C4-2B (cell line): Measurements from ENCODE around the gene MEF2C.
"Not testable (repeated sequence)": the region's sequence is repeated elsewhere in the genome, so short reads cannot be mapped to it uniquely, and the experiment has no call there.

Experiments
- H3K27ac ChIP-seq: fragments of 450-650 bp; 2 replicates; pipeline ENCODE4 v1.5.1; 2017
- ZFX ChIP-seq: fragments of 450-650 bp; IDR thresholded peaks from 2 replicates; pipeline ENCODE4 v1.6.1; 2017
- TF ChIP-seq, protein P1 (sequence below): fragments of 450-650 bp; conservative IDR thresholded peaks from 2 replicates; pipeline ENCODE4 v1.5.1; 2017; ENCODE audit warnings: mild to moderate bottlenecking

Gene MEF2C

DNA sequence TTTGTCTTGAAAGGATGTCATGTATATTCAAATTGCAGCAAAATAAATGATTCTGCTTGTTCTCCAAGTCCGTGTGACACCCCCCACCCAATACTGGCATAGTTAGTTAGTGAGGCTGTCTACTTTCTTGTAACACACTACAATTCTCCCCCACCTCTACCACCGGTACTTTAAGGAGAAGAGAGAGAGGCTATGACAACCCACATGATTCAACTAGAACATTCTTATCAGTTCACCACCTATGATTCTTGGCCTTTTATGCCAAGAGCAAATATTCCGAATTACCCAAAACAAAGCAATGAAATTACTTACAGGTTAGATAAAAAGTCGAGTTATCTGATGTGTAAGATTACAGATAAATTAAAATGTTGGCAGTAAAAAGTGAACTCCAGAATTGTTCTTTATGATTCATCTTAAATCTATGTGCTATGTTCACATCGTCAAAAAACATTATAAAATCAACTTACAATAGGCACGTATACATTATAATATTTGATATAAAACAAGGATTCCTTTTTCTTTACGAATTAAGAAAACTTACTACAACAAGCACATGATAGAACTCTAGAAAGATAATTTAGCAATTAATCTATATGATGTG, 14.4 kb downstream of the MEF2C start:
- no peak for TF ChIP-seq ZFX
- TF ChIP-seq, protein P1, sequence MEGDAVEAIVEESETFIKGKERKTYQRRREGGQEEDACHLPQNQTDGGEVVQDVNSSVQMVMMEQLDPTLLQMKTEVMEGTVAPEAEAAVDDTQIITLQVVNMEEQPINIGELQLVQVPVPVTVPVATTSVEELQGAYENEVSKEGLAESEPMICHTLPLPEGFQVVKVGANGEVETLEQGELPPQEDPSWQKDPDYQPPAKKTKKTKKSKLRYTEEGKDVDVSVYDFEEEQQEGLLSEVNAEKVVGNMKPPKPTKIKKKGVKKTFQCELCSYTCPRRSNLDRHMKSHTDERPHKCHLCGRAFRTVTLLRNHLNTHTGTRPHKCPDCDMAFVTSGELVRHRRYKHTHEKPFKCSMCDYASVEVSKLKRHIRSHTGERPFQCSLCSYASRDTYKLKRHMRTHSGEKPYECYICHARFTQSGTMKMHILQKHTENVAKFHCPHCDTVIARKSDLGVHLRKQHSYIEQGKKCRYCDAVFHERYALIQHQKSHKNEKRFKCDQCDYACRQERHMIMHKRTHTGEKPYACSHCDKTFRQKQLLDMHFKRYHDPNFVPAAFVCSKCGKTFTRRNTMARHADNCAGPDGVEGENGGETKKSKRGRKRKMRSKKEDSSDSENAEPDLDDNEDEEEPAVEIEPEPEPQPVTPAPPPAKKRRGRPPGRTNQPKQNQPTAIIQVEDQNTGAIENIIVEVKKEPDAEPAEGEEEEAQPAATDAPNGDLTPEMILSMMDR: no peak
- no peak overlapping the region for H3K27ac ChIP-seq

DNA sequence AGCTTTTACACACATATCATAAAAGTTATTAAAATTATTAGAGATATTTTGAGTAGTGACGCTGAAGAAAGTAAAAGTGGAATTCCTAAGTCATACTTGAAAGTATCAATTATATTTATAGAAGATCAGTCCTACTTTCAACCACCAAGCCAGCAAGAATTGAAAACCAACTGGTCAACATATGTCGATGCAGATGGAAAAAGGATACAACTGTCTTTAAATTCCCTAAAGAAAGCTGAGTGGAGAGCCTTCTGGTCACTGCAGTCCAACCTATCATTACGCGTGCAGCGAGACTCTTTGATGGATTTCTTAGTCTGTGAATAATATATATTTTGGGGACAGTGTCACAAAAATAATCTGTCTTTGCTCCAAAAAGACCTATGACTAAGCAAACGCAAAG, 15.3 kb downstream of the MEF2C start:
- TF ChIP-seq, protein P1: no peak
- no peak for TF ChIP-seq ZFX
- H3K27ac ChIP-seq: no peak overlapping the region

DNA sequence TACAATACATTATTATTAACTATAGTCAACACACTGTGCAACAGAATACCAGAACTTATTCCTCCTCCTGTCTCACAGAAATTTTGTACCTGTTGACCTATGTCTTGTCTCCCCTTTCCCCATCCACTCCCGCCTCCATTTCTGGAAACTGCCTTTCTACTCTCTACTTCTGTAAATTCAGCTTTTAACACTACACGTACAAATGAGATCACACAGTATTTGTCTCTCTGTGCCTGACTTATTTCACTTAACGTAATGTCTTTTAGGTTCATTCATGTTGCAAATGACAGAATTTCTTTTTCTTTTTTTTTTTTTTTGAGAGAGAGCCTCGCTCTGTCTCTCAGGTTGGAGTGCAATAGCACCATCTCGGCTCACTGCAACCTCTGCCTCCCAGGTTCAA, 19.5 kb downstream of the MEF2C start:
- TF ChIP-seq, protein P1: no peak
- no peak for TF ChIP-seq ZFX
- H3K27ac ChIP-seq: no peak overlapping the region

DNA sequence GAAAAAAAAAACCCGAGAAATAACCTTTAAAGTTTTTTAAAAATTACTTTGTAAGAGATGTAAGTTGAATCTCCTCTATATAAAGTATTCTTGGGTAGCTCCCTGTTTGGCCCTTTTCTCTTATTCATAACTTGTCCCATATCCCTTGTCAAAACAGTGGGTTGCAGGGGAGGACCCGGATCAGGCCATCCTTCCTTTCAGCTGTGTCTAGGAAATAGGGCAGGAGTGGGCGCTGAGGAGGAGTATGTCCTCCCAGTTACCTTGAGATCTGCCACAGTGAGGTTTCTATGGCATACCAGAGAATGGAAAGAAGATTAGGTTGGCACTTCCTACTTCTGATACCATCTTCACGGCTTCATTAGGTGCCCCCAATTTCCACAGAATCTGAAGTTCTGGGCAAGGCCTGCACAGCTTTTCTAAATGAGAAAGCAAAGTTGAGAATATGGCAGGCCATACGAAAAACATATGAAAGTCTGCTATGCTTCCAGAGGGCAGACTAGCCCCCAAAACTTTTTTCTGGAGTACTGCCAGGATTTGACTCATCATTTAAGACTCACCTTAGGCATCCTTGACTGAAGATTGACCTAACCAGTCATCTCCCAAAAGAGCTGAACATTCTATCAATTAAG, 20.3 kb downstream of the MEF2C start:
- TF ChIP-seq, protein P1: no peak
- no peak for TF ChIP-seq ZFX

DNA sequence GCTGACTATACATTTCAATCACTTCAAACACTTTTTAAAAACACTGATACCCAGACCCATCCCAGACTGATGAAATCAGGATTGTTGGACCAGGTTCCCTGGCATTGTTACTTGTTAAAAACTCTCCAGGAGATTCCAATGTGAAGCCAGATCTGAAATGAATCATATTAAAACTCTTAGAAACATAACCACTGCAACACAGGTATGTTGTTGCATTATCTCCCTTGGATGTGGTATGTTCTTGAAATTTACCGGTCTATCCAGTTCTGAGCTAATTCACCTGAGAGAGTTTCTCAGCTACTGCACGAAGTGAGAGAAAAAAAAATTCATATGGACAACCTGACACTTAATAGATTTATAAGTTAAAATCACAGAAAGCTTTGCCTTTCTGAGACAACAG, 21.8 kb downstream of the MEF2C start:
- no peak overlapping the region for H3K27ac ChIP-seq
- TF ChIP-seq, protein P1: no peak
- no peak for TF ChIP-seq ZFX

More for the DNA sequence above, 20.3 kb downstream of the MEF2C start:
- no peak overlapping the region for H3K27ac ChIP-seq

DNA sequence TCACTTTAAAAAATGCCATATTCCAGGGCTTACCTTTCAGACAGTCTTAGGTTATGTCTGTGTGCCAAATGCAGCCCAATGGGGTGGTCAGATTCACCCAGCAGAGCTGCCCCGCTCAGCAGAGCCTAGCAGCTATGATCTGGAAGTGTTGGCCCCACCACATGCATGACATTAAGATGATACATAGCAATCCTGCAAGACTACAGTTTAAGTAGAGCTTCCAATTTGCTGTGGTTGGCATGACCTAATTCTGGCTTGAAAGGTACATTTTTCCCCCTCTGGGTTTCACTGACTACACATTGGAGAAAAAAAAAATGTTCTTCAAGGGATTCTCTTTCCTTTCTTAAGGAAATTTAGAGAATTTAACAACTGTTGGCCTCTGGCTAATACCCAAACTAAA, 22.5 kb downstream of the MEF2C start:
- TF ChIP-seq, protein P1: no peak
- no peak for TF ChIP-seq ZFX
- no peak overlapping the region for H3K27ac ChIP-seq

DNA sequence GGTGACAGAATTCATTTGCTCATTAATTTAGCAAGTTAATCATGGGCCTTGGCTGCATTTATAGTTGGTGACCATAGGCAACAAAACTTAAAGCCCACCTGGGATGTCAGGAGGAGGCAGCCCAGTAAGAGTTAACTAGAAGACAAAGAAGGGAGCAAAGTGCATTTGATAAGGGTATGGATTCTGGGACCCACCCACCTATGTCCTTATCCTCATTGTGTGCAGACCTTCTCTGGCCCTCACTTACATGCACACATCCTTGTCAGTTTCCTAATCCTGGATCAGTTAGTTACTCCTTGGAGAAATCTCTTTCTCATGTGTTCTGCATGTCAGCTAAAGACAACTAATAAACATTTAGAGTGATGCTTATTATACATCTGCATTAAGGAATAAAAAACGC, 24.6 kb downstream of the MEF2C start:
- H3K27ac ChIP-seq: no peak overlapping the region
- no peak for TF ChIP-seq ZFX
- TF ChIP-seq, protein P1: no peak

DNA sequence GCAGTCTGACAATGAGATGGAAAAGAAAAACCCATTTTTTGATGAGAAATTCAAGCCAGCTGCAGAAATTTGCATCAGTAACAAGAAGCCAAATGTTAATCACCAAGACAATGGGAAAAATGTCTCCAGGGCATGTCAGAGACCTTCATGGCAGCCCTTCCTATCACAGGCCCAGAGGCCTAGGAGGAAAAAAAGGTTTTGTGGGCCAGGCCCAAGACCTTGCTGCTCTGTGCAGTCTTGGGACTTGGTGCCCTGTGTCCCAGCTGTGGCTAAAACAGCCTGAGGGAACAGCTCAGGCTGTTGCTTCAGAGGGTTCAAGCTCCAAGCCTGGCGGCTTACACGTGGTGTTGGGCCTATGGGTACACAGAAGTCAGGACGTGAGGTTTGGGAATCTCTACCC, 26.6 kb downstream of the MEF2C start:
- not testable (repeated sequence) for H3K27ac ChIP-seq
